Measurements from ENCODE around the gene FRMD4A. TPM values are rescaled to one million over a fixed set of nuclear protein-coding genes. Genes with fewer than 3 reads are reported as not detected.

Gene FRMD4A
- polyA plus RNA-seq, 1 donor (not counting 4 experiments of a cell fraction or from before 2014, with no cell fraction given), result 12.9 TPM

- Histone ChIP-seq H3K79me2 (ENCODE audit: control insufficient read depth, insufficient read depth, low read length) (peaks cover 15% of the 10 kb centered on the region), H3K4me3 (ENCODE audit: control insufficient read depth in 2 of 3, extremely low read depth in 1 of 3, insufficient read depth in 2 of 3, low read depth in 1 of 3, low read length in 3 of 3) (peak overlapping the region; percentile 48 to 85 (median 71)), H3K4me2 (ENCODE audit: control insufficient read depth, extremely low read depth, insufficient read depth, low read depth, low read length) (peak overlapping the region; percentile 99), H2AFZ (ENCODE audit: control insufficient read depth, low read length) (no peak overlapping the region), H3K9me1 (ENCODE audit: control insufficient read depth, extremely low read depth, insufficient read depth, low read length) (no peaks in the 10 kb centered on the region), H4K20me1 (ENCODE audit: control insufficient read depth, extremely low read depth, insufficient read depth, low read length) (no peaks in the 10 kb centered on the region), H3K36me3 (ENCODE audit: control insufficient read depth in 2 of 2, extremely low read depth in 1 of 2, insufficient read depth in 2 of 2, low read length in 2 of 2) (no peaks in the 10 kb centered on the region), H3K9me3 (ENCODE audit: control insufficient read depth, low read depth, low read length) (no peaks in the 10 kb centered on the region), H3K9ac (ENCODE audit: control insufficient read depth, extremely low read depth, insufficient read depth, low read length) (peak overlapping the region; percentile 79), H3K27me3 (ENCODE audit: control insufficient read depth, extremely low read depth, insufficient read depth, low read length) (no peaks in the 10 kb centered on the region), H3K27ac (ENCODE audit: control insufficient read depth, insufficient read depth, low read length) (peak overlapping the region; percentile 66), H3K4me1 (ENCODE audit: control insufficient read depth, extremely low read depth, insufficient read depth, low read length) (peaks cover 56% of the 10 kb centered on the region)
- no peak for FAIRE-seq
- no peak for DNase-seq (ENCODE audit: low read depth, low spot score)
- TF ChIP-seq CTCF (optimal IDR thresholded peaks at IDR 0.05 in 1 of 3, IDR thresholded peaks at IDR 0.05 in 1 of 3, conservative IDR thresholded peaks at IDR 0.05 in 1 of 3; ENCODE audit: extremely low read depth in 1 of 3, insufficient read depth in 2 of 3, low read length in 3 of 3) (no peak), EZH2 (IDR thresholded peaks at IDR 0.05; ENCODE audit: low read length) (no peak)
- dilution Hi-C loops (cut with MboI; ENCODE audit: extremely low pct_ligation_motif_present, low sequenced_read_pairs), result no loop called here
Measured at GRCh38 chr10:13706604-13707003, 624.1 kb downstream of the FRMD4A start.

DNA sequence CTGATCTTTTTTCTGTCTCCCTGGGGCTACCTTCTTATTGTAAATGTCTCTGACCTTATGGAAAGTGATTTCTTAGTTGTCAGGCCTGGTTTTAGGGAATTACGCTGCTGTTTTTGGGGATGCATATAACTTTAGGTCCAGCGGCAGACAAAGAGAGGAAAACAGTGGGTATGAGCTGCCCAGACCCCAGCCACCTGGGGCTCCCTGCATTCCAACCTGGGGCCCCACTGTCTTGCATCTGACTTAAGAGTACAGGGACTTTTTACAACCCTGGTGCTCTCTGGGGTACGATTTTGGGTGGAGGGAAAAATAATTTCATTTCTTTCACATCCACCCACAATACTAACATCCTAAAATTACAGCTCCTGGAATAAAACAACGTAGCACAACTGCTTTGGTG lies 624.5 kb downstream of the FRMD4A start:
- peak overlapping the region; percentile 66 for H3K27ac ChIP-seq (ENCODE audit: control insufficient read depth, insufficient read depth, low read length)
- no peaks in the 10 kb centered on the region for H3K9me1 ChIP-seq (ENCODE audit: control insufficient read depth, extremely low read depth, insufficient read depth, low read length)
- no peak for TF ChIP-seq EZH2 (IDR thresholded peaks at IDR 0.05; ENCODE audit: low read length)
- no peaks in the 10 kb centered on the region for H3K36me3 ChIP-seq (ENCODE audit: control insufficient read depth in 2 of 2, extremely low read depth in 1 of 2, insufficient read depth in 2 of 2, low read length in 2 of 2)
- no peaks in the 10 kb centered on the region for H3K27me3 ChIP-seq (ENCODE audit: control insufficient read depth, extremely low read depth, insufficient read depth, low read length)
- H4K20me1 ChIP-seq (ENCODE audit: control insufficient read depth, extremely low read depth, insufficient read depth, low read length), result no peaks in the 10 kb centered on the region
- DNase-seq (ENCODE audit: low read depth, low spot score) (no peak), FAIRE-seq (no peak)
- H3K4me2 ChIP-seq (ENCODE audit: control insufficient read depth, extremely low read depth, insufficient read depth, low read depth, low read length), result peak overlapping the region; percentile 99
- peak overlapping the region; percentile 48 to 85 (median 71) for H3K4me3 ChIP-seq (ENCODE audit: control insufficient read depth in 2 of 3, extremely low read depth in 1 of 3, insufficient read depth in 2 of 3, low read depth in 1 of 3, low read length in 3 of 3)
- dilution Hi-C loops (cut with MboI; ENCODE audit: extremely low pct_ligation_motif_present, low sequenced_read_pairs), result no loop called here
- no peak overlapping the region for H2AFZ ChIP-seq (ENCODE audit: control insufficient read depth, low read length)
- peaks cover 56% of the 10 kb centered on the region for H3K4me1 ChIP-seq (ENCODE audit: control insufficient read depth, extremely low read depth, insufficient read depth, low read length)
- H3K79me2 ChIP-seq (ENCODE audit: control insufficient read depth, insufficient read depth, low read length), result peaks cover 15% of the 10 kb centered on the region
- H3K9me3 ChIP-seq (ENCODE audit: control insufficient read depth, low read depth, low read length), result no peaks in the 10 kb centered on the region
- H3K9ac ChIP-seq (ENCODE audit: control insufficient read depth, extremely low read depth, insufficient read depth, low read length), result peak overlapping the region; percentile 79
